ENCODE measurements around the gene NPR3.
"Not testable (repeated sequence)": the region's sequence is repeated elsewhere in the genome, so short reads cannot be mapped to it uniquely, and the experiment has no call there.

The NPR3 gene

DNA sequence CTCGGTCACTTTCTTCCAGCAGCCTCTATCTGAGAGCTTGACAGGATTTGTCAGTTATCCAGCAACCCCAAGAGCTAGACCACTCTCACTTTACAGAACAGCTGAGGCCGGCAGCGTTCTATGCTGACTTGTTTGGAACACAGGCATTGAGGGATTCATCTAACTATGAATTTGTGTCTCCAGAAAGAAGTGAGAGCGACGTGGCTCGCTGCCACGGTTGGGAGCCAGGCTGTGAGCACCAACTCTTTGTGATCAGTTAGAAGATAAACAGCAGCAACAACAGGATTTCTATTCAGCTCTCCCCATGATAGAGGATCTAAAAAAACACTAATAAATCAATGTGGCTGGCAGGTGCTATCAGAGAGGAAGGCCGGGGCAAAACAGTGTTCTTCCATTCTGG, 58.6 kb downstream of the NPR3 start:
- no peak for DNase-seq

DNA sequence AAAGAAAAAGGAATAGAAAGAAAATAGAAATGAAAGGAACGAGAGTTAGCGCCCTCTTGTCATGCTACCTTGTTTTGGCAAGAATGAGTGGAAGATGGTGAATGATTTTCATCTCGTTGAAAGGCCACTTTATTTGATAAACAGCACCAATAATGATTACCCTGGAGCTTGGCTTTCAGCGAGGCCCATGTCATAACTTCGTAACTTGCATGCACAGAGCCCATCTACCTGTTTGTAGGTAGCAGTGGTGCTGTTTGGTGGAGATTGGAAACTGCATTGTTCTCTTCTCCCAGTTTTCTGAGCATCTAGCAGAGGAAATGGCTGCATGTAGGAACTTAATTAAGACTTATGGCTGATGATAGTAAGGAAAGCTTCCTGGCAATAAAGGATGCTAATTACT, 59.3 kb downstream of the NPR3 start:
- no peak for DNase-seq

DNA sequence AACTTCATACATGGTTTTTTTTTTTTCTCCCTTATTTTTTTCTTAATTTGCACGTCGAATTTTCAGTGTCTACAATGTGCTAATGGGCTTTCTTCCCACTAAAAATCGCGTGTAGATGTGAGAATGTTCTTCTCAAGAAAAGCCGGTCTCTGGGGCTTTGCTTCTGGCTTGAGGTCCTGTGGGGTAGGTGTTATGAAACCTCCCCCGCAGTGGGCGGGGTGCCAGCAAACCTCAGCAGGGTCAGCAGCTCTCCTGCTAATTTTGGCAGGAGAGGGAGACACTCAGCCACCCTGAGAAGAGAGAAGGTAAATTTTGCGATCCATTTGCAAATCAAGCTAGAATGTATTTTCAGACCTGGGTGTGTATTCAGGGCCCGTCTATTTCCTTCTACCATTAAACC, 59.9 kb downstream of the NPR3 start:
- no peak for DNase-seq

DNA sequence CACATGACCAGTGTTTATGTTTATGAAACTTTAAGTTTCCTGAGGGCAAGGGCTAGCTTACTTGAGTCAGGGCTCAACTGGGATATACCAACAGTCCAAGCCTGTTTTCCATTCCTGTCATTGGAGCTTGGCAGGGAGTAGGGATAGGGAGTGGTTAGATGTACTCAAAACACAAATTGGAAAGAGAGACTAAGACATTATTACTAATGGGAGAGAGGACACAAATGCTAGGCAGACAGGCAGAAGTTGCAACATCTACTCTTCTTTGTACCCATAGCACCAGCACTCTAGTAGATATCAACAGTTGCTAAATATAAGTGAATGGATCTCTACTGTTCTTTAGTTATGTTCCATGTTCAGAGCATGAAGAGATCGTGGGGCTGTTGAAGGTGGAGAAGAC, 62.8 kb downstream of the NPR3 start:
- DNase-seq = no peak

DNA sequence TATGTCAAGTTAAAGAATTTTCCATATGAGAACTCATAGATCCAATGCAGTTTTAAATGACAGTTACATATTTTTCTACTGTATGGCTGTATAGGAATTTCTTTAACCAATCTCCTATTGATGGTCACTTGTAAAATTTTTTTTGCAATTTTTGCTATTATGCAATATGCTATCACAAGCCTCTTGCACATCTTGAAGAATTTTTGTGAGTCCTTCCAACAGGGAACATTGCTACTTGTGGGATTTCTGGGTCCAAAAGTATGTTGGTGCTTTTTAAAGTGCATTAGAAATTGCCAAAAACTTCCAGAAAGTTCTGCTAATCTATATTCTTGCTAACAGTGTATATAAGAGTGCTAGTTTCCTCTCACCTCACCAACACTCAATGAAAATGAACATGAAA, 65.1 kb downstream of the NPR3 start:
- DNase-seq = no peak

DNA sequence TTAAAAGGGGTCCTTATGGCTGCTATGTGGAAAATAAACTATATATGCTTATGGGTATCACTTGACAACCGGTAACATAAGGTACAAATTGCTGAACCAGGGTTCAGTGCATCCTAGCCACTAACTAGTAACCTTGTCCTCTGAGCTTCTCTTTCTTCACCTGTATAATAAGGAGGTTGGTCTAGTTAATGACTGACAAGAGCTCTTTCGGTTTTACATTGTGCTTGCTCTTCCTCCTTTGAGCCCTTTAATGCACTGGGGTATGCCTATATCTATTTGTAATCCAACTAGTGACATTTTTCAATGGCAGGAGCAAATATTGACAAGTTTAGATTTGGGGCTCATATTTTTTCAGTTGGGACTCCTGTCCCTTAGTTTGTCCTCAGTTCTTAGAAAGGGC, 66.1 kb downstream of the NPR3 start:
- DNase-seq = no peak

DNA sequence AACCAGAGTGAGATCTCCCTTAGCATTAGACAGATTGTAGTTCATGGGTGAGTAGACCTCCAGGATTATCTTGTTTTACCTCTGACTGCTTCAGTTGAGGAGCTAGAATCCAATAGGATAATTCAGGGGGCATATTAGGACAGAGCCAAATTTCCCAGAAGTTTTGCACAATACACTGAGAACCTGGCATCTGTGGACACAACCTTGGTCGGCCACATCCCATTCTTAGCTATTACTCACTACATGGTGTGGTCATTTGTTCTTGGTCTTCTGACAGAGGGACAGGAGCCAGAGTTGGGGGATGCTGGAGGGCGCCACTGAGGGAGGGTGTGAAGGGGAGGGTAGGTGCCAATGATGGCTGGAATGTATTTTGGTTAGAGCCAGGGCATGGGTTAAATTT, 66.6 kb downstream of the NPR3 start:
- DNase-seq = no peak

DNA sequence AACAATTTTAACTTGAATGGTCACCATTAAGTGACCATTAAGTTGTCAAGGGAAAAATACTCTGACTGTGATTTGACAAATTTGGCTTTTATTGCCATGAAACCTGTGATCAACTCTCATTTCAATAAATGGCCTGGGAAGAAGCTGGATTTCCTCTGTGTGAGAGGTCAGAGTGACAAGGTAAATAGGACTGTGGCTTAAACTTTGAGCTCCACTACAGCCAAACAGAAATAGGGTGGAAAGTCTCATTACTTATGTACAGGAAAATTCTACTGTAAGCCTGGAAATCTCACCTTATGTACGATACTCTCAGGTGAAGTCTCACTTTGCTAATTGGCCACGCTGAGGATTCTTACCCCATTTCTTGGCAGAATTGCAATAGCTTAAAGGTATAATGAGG, 67.3 kb downstream of the NPR3 start:
- DNase-seq = no peak

DNA sequence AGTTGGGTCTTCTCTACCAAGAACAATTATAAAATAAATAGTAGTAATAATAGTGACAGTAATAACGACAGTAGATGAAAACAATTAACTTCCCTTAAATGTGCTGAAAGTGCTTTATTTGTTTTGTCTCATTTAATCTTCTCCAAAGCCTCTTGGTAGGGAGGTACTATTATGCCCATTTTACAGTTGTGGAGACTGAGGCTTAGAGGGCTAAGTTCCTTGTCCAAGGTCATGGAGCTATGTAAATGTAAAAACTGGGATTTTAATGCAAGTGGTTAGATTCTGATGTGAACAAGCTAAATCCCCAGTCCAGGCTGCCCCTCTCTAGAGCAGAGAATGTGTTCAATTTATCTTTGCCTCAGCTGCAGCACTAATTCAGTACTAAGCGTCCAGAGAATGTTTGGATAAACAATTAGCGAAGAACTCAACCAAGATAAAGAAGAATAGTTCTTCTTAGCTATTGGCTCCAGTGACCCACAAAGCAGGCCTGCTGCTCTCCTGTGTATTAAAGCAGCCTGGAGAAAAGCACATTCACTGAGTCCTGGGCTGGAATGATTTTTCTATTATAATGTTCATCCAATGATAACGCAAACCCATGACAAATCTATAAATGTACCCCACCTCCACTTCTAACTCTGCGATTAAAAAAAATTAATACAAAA, 68.8 kb downstream of the NPR3 start:
- no peak for DNase-seq

DNA sequence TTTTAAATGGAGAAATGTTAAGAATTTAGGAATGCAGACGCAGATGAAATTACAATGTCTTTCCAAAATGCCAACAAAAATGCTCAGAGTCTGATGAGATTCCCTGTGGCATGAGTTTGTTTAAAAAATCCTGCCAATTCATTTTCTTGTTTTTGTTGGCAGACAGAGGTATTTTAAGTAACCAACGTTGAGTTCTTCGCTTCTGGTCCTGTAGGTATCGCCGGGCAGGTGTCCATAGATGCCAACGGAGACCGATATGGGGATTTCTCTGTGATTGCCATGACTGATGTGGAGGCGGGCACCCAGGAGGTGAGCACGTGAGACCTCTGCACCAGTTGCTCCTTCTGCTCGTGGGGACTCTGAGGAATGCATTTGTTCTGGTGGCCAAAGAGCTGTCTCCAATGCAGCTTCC, 69.4 kb downstream of the NPR3 start:
- no peak for DNase-seq

DNA sequence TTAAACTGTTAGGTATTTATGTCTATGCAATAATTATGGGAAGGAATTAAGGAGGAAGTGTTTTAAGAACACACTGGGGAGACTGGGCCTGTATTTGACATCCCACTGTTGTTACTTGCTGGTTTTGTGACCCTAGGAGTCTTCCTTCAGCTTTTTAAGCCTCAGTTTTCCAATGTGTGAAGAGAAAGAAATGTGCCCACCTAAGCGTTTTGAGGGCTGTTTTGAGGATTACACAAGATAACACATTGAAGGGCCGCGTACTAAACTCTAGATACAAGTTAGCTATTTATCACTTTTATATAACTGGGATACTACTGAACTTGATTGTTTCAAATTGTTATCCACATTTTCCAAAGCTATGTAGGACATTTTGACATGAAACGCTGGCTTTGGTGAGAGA, 72.5 kb downstream of the NPR3 start:
- no peak for DNase-seq

DNA sequence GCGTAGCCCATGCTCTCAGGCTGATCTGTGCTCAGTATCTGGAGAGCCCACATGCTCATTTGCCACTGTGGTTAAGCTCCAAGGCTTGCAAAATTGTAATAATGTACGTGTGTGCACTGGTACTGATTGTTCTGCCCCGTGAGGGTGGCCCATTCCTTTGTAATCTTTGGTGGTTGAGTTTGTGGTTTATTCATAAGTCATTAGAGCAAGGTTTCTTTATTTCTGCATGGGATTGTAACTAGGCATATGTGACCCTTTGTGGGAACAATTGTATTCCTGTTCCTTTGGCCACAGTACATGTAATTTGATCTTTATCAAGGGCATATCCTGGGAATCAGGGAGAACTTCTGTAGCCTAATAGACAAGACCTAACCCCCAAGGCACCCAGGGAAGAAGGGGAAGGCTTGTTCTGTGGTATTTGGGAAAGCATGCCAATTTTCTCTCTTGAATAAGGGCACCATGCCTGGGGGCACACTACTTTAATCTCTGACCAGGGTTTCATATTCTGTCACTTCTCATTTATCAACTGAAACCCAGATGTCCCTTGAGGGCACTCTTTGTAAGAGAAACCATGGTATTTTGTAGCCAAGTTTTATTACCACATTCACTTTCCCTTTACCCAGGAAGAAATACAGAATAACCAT, 74.6 kb downstream of the NPR3 start:
- no peak for DNase-seq

DNA sequence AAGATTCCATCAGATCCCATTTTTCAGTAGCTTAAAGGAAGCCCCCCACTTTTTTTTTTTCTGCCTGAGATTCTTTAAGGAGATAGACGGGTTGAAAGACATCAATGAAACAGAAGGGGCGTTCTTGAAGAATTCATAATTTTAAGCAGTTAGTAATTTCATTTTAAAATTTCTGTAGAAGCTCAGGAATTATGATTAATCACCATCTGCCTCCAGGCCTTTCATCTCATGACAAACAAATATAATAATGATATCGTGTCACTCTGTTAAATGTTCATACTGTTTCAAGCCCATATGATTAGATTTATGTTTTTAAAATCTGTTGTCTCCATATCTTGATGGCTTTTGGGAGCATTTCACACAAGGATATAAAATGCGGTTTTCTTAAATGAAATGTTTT, 75.2 kb downstream of the NPR3 start:
- no peak for DNase-seq

DNA sequence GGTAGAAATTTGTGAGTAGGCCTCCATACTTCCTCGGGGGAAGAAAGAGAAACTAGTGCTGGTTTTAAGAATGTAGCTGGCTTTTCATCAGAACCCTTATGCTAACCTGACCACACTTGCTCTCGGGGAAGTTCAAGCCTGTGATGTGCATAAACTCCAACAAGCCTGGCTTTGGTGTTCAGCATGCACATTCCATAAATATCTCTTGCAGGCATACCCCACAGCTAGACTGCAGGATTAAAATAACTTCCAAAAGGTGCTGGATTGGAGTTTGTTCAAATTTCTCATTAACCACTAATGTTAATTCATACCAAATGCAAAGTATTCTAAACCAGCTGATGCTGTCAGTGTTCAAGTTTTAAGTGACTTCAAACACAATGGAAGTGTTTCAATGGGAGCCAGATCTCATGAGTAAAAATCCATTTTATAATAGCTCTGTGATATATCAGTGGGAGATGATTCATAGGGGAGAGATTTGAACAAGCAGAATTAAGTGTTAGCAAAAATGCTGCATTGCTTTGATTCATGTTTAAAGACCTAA, 79.4 kb downstream of the NPR3 start:
- DNase-seq = no peak

DNA sequence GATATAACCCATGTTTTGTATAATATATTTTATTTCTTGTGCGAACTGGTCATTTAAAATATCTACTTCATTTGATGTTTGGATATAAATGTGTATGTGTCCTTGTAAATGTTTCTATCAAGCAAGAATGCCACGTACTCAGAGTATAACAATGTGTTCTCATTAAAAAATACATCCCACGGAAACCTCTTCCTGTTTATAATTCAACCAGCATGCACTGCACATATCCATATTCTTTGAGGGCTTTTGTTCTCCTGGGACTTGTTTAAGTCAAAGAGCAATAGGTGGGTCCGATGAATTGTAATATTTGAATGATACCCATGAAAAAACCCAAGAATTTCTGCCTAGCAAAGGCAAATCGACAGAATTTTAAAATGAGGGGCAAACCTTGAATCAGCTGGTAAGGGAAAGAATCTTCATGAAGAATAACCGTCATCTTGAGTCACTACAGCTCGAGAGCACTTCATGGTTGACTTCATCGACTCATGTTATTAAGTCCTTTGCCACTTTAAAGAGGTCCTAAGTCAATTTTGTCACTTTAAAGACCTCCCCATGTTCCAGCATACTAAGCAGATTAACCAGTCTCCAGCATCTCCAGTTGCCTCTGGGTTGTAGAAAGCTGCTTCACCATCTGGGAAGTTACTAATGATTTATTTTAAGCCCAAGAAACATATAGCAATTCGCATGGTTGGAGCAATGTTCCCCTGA, 80.6 kb downstream of the NPR3 start:
- no peak for DNase-seq

DNA sequence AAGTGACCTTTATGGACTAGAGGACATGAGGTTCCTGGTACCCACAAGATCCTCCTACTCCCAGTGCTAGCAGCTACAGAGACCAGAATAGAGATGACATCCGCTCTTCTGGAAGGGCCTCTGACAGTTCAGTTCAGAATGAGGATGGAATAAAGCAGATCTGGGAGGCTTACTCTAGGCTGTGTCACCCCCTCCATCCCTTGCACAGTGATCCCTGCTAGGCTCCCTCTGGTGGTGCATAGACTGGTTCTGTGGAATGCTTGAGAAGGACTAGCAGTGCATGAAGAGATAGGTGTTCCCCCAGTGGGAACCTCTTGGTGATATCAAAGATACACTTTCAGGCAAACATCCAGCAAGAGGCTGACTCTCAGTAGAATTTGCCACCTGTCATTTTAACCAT, 83.0 kb downstream of the NPR3 start:
- DNase-seq = no peak

DNA sequence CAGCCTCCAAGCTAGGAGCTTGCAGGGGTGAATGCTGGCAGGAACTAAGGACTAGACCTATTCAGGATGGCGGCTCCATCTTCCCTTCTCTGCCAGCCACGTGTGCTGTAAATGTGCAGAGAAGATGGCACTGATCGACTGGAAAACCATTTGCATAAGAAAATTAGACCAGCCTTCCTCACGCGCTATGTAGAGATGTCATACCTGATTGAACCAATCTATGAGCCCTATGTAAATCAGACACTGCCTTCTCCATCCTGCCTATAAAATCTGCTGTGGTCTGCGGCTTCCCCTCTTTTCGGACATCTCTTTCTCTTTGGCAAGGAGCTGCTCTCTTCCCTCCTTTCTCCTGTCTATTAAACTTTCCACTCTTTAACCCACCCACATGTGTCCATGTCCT, 91.6 kb downstream of the NPR3 start:
- DNase-seq = no peak

DNA sequence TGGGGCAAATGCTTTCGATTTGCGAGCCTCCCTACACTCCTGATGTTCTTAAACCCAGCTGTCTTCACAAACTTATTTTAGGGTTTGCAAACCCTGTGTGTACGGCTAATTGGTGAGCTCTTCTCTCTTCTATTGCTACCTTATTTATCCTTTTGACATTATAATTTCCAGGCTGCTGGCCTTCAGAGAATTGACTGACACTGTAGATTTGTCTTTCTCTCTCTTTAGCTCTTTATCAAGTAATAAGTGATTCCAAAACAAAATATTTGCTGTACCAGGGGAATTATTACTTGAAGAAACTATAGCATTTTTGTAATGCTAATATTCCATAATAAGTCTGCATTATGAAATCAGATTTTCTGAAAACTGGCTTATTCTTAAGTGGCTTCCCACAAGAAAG, 92.5 kb downstream of the NPR3 start:
- no peak for DNase-seq

DNA sequence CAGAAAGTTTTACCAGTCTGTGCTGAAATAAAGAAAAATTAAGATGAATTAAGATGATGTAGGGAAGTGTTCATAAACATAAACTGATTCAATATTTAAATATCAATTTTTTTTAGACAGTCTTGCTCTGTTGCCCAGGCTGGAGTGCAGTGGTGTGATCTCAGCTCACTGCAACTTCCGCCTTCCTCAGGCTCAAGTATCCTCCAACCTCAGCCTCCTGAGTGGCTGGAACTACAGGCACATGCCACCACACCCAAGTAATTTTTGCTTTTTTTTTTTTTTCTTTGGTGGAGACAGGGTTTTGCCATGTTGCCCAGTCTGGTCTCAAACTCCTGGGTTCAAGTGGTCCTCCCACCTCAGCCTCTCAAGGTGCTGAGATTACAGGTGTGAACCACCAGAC, 94.3 kb downstream of the NPR3 start:
- not testable (repeated sequence) for DNase-seq

DNA sequence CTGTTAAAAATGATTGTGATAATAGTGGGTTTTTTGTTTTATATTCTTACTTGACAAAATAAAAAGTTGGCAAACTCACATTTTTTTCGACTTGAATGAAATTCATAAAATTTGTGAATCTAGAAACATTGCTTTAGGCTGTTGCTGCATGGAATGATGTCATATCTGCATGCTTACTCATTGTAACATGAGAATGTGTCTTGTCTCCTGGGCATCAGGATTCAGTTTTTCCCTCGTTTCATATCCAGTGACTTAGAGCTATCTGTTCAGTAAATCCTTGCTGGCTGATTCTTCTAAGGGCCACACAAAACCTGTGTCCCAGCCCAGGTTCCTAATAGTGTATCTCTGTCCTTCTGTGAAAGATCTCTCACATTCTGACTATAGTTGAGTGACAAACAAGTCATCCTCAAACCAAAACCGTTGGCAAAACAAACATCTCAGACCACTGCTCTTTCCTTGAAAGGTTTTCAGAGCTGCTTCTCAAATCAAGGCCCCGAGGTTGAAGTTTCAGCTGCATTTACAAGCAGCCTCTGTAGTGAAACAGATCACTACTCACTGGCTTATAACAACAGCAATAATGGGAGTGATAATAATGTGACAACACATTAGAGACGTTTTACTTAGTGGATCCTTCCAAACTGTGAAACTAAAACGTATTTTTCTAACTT, 95.0 kb downstream of the NPR3 start:
- no peak for DNase-seq

DNA sequence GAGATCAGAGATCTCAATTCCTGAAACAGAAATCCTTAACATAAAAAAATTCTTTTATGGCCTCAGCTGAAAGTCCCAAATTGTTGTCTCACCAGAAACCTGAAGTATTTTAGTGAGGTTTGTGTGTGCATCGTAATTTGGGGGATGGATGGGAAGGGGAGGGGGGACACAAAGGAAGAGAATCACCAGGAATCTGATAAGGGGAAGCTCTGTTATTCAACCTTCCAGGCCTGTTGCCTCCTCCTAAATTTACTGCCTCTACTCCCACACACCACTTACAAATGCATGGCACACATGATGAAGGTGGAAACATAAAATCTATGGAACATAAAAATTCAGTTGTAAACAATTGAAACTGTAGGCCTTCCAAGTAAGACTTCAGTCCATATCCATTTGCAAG, 97.7 kb downstream of the NPR3 start:
- no peak for DNase-seq

DNA sequence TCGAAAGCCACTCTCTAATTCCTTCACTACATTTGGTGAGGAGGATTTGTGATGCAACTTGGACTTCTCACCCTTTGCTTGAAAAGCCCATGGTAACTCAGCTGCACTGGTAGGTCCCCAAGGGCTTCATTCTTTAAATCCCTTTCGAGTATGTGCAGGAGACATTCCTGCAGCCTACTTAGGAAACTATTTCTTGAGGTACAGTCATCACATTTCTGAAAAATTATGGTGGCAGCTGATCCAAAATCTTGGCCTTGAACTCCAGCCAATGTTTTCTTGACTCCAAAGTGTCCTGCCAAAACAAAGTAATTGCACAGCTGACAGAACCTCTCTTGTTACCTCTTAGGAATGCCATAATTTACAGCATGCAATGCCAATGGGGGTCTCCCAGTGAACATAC, 99.7 kb downstream of the NPR3 start:
- DNase-seq = no peak

DNA sequence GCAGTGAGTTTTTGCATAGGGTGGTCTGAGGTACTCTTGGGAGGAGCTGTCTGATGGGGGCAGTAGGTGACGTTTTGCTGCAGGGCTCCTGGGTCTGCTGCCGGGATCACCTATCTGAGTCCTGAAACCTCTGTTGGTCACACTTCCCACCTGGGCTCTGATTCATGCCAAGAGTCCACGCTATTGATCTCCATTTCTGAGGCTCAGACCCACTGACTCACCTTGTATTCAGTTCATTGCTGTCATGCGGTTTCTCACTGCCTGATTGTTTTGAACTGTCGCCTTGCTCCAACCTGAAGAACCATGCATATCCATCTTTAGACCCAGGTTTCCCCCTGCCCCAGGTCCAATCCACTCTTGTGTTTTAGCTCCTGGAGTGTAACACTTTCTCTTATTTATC, 101.3 kb downstream of the NPR3 start:
- no peak for DNase-seq

DNA sequence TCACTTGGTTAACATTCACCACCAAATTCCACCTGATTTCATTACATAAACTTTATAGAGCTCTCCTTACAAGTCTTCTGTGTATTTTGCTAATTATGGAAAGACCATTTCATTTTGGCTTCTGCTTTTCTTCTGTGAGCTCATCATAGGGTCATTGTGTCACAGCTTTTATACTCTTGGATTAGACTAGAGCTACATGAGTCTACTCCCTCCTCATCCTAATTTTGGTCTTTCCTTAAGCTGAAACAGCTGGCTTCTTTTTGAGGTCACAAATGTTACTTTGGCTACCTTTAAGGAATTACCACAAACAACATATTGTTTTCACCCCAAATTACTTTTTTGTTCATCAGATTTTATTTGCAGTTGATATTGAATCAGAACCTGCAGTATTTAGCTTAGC, 103.0 kb downstream of the NPR3 start:
- DNase-seq = no peak

Data from NCI-H345 (cell line).